Measurements from ENCODE around the gene VGLL4.

VGLL4 gene

DNA sequence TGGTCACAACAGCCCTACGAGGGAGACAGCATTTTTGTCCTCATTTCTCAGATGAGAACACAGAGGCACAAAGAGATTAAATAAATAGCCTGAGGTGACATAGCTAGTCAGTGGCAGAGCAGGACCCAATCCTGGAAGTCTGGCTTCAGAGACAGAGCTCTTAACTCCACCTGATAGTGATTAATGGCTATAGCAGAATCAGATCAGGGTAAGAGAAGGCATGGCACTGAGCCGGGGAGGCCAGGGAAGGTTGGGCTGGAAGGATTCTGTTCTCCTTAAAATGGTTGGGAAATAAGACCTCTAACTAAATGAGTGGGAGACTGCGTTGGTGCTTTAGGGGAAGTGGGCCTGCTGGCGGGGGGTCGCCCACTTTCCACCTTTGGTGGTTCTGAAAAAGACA, 104.5 kb downstream of the VGLL4 start:
- Histone ChIP-seq H3F3A (ENCODE audit: insufficient read depth) (no peaks in the 10 kb centered on the region), H3K27ac (ENCODE audit: low read depth, low read length) (no peak overlapping the region), H2AFZ (ENCODE audit: low read depth, low read length, severe bottlenecking) (no peak overlapping the region), H3K9ac (ENCODE audit: low read length) (no peak overlapping the region), H3K27me3 (ENCODE audit: low read length) (no peaks in the 10 kb centered on the region), H4K20me1 (ENCODE audit: low read depth, low read length) (no peaks in the 10 kb centered on the region), H3K79me2 (ENCODE audit: insufficient read depth, low read length) (no peaks in the 10 kb centered on the region), H3K36me3 (ENCODE audit: low read length) (no peaks in the 10 kb centered on the region), H3K4me2 (ENCODE audit: low read depth, low read length, poor library complexity, severe bottlenecking) (no peak overlapping the region), H3K9me3 (ENCODE audit: insufficient read depth, low read length) (no peaks in the 10 kb centered on the region), H3K9me2 (replicated peaks; ENCODE audit: insufficient read depth, low read length) (no peaks in the 10 kb centered on the region), H3K4me3 (ENCODE audit: insufficient read depth, low read length, poor library complexity, severe bottlenecking) (no peak overlapping the region)
- TF ChIP-seq CTCF (IDR thresholded peaks at IDR 0.05; ENCODE audit: insufficient read depth, low read length, poor library complexity, severe bottlenecking) (no peak), EZH2phosphoT487 (conservative IDR thresholded peaks at IDR 0.05; ENCODE audit: low read length) (no peak)

- Histone ChIP-seq H3K9ac (ENCODE audit: low read length) (no peak overlapping the region), H3K4me3 (ENCODE audit: insufficient read depth, low read length, poor library complexity, severe bottlenecking) (no peak overlapping the region), H3K27ac (ENCODE audit: low read depth, low read length) (no peak overlapping the region), H3K4me2 (ENCODE audit: low read depth, low read length, poor library complexity, severe bottlenecking) (no peak overlapping the region), H3K36me3 (ENCODE audit: low read length) (no peaks in the 10 kb centered on the region), H3K9me3 (ENCODE audit: insufficient read depth, low read length) (no peaks in the 10 kb centered on the region), H3K79me2 (ENCODE audit: insufficient read depth, low read length) (no peaks in the 10 kb centered on the region), H2AFZ (ENCODE audit: low read depth, low read length, severe bottlenecking) (no peak overlapping the region), H3K27me3 (ENCODE audit: low read length) (no peaks in the 10 kb centered on the region), H3F3A (ENCODE audit: insufficient read depth) (no peaks in the 10 kb centered on the region), H4K20me1 (ENCODE audit: low read depth, low read length) (no peaks in the 10 kb centered on the region), H3K9me2 (replicated peaks; ENCODE audit: insufficient read depth, low read length) (no peaks in the 10 kb centered on the region)
- TF ChIP-seq EZH2phosphoT487 (conservative IDR thresholded peaks at IDR 0.05; ENCODE audit: low read length) (no peak), CTCF (IDR thresholded peaks at IDR 0.05; ENCODE audit: insufficient read depth, low read length, poor library complexity, severe bottlenecking) (no peak)
These were observed 105.1 kb downstream of the VGLL4 start for GRCh38 chr3:11538581-11538980.

GRCh38 chr3:11536936-11537612, 106.6 kb downstream of the VGLL4 start:
- TF ChIP-seq EZH2phosphoT487 (conservative IDR thresholded peaks at IDR 0.05; ENCODE audit: low read length), result no peak
- TF ChIP-seq CTCF (IDR thresholded peaks at IDR 0.05; ENCODE audit: insufficient read depth, low read length, poor library complexity, severe bottlenecking), result no peak
- no peaks in the 10 kb centered on the region for H3K27me3 ChIP-seq (ENCODE audit: low read length)
- H3F3A ChIP-seq (ENCODE audit: insufficient read depth), result no peaks in the 10 kb centered on the region
- H2AFZ ChIP-seq (ENCODE audit: low read depth, low read length, severe bottlenecking), result no peak overlapping the region
- H3K79me2 ChIP-seq (ENCODE audit: insufficient read depth, low read length), result no peaks in the 10 kb centered on the region
- no peak overlapping the region for H3K9ac ChIP-seq (ENCODE audit: low read length)
- no peaks in the 10 kb centered on the region for H3K9me2 ChIP-seq (replicated peaks; ENCODE audit: insufficient read depth, low read length)
- H3K36me3 ChIP-seq (ENCODE audit: low read length), result no peaks in the 10 kb centered on the region
- H4K20me1 ChIP-seq (ENCODE audit: low read depth, low read length), result no peaks in the 10 kb centered on the region
- no peak overlapping the region for H3K4me3 ChIP-seq (ENCODE audit: insufficient read depth, low read length, poor library complexity, severe bottlenecking)
- no peaks in the 10 kb centered on the region for H3K9me3 ChIP-seq (ENCODE audit: insufficient read depth, low read length)
- no peak overlapping the region for H3K27ac ChIP-seq (ENCODE audit: low read depth, low read length)
- H3K4me2 ChIP-seq (ENCODE audit: low read depth, low read length, poor library complexity, severe bottlenecking), result no peak overlapping the region
